Glutamatergic neuron (in vitro differentiated cells): Measurements from ENCODE around the gene GLCE. TPM values are rescaled to one million over a fixed set of nuclear protein-coding genes. Genes with fewer than 3 reads are reported as not detected.
A peak's percentile ranks its signal among the peaks of the same experiment; 100 is the strongest.

Source experiments
- DNase-seq: peaks from one replicate; pipeline ENCODE4 v3.0.0; 2022
- H3K27ac Mint-ChIP-seq: one replicate; pipeline ENCODE4 v1.8.0; 2020; ENCODE audit warnings: mild to moderate bottlenecking, mixed read lengths, inconsistent platforms; ENCODE audit not compliant: unreplicated experiment
- H3K27me3 Mint-ChIP-seq: one replicate; pipeline ENCODE4 v1.8.0; 2020; ENCODE audit warnings: mild to moderate bottlenecking, moderate library complexity, mixed read lengths, inconsistent platforms; ENCODE audit not compliant: unreplicated experiment
- H3K36me3 Mint-ChIP-seq: one replicate; pipeline ENCODE4 v1.8.0; 2020; ENCODE audit warnings: mild to moderate bottlenecking, mixed read lengths, inconsistent platforms; ENCODE audit not compliant: unreplicated experiment
- H3K4me1 Mint-ChIP-seq: one replicate; pipeline ENCODE4 v1.8.0; 2020; ENCODE audit warnings: mild to moderate bottlenecking, low read depth, mixed read lengths, inconsistent platforms; ENCODE audit not compliant: unreplicated experiment
- H3K4me3 Mint-ChIP-seq: one replicate; pipeline ENCODE4 v1.8.0; 2020; ENCODE audit warnings: mild to moderate bottlenecking, mixed read lengths, inconsistent platforms; ENCODE audit not compliant: unreplicated experiment
- H3K9me3 Mint-ChIP-seq: one replicate; pipeline ENCODE4 v1.8.0; 2020; ENCODE audit warnings: mild to moderate bottlenecking, moderate library complexity, mixed read lengths, inconsistent platforms; ENCODE audit not compliant: unreplicated experiment
- total RNA-seq: library from RNA; stranded (reverse); fragmentation: NEBNext Ultra II Directional; extraction: Animal tissue kit (Norgen Biotek cat#: 25700); gene quantifications from one replicate; pipeline ENCODE4 v1.2.1, GENCODE V29; 2021; ENCODE audit not compliant: unreplicated experiment
- TF ChIP-seq, protein P1 (sequence below): fragments of 200-600 bp; sonication (generic); IDR thresholded peaks from one replicate; pipeline ENCODE4 v1.5.0; 2021; ENCODE audit not compliant: partially characterized antibody, unreplicated experiment

The GLCE gene
- total RNA-seq, 1 donor from 2014 or later, result 6.7 TPM

DNA sequence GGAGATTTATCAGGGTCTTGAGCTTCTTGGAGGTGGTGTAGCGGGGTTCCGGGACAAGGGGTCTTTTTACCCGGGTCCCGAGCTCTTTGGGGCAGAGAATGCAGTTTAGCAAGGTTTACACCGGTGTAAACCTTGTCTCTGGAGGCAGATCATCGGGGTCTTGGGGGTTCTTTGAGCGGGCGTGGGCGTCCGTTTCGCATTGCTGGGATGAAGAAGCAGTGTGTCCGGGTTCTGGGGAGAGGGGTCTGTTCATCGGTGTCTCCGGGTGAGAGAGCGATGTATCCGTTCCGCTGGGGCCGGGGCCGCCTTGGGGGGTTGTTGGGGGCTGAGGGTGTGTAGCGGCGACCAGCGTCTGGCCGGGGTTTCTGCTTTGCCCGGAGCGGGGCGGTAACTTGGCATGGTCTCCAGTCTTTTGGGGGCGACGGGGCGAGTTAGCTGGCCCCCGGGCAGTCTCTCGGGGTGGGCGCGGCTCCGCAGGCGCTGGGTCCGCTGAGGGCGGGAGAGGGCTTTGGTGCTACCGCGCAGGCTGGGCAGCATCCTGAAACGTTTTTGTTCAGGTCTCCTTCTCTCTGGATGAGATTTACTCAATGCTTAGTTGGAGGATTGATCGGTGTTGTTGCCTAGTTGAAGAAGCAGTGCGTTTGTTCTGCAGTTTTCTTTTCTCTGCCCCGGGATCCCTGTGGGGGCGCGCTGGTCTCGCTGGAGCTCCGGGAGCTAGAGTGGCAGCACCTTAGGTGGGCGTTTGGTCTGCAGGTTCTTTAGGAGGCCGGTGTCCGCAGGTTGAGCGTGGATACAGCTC, 843 bp downstream of the GLCE start:
- TF ChIP-seq, protein P1, sequence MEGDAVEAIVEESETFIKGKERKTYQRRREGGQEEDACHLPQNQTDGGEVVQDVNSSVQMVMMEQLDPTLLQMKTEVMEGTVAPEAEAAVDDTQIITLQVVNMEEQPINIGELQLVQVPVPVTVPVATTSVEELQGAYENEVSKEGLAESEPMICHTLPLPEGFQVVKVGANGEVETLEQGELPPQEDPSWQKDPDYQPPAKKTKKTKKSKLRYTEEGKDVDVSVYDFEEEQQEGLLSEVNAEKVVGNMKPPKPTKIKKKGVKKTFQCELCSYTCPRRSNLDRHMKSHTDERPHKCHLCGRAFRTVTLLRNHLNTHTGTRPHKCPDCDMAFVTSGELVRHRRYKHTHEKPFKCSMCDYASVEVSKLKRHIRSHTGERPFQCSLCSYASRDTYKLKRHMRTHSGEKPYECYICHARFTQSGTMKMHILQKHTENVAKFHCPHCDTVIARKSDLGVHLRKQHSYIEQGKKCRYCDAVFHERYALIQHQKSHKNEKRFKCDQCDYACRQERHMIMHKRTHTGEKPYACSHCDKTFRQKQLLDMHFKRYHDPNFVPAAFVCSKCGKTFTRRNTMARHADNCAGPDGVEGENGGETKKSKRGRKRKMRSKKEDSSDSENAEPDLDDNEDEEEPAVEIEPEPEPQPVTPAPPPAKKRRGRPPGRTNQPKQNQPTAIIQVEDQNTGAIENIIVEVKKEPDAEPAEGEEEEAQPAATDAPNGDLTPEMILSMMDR, result no peak
- H3K9me3 Mint-ChIP-seq, result peaks cover 11% of the 10 kb centered on the region
- H3K4me1 Mint-ChIP-seq, result peaks cover 19% of the 10 kb centered on the region
- peak overlapping the region; percentile 91 for H3K27ac Mint-ChIP-seq
- H3K27me3 Mint-ChIP-seq, result peaks cover 7% of the 10 kb centered on the region
- DNase-seq, result peak; percentile 50
- peak overlapping the region; percentile 98 for H3K4me3 Mint-ChIP-seq
- H3K36me3 Mint-ChIP-seq, result no peaks in the 10 kb centered on the region

DNA sequence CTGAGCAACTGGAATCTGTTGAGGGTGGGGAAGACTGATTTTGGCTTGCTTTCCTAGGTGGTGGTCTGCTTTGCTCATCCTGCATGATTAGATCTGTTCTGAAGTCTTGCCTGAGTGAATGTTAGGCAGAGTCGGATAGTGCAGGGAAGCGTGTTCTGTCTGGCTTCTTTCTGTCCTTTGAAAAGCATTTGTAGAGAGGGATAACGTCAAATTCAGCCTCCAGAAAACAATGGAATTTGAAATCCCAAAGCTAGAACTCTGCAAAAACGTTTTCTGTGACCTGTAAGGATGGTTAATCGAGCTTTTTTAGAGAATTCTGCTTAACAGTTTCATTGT, 1.4 kb downstream of the GLCE start:
- Mint-ChIP-seq H3K27me3 (peaks cover 3% of the 10 kb centered on the region), H3K9me3 (peaks cover 7% of the 10 kb centered on the region), H3K27ac (peak overlapping the region; percentile 73), H3K4me1 (peaks cover 13% of the 10 kb centered on the region), H3K36me3 (no peaks in the 10 kb centered on the region), H3K4me3 (peak overlapping the region; percentile 98)
- DNase-seq, result no peak
- TF ChIP-seq, protein P1, result no peak

- peaks cover 6% of the 10 kb centered on the region for H3K9me3 Mint-ChIP-seq
Measured at GRCh38 chr15:69163141-69163669, 2.8 kb downstream of the GLCE start.

GRCh38 chr15:69164807-69165636, 4.6 kb downstream of the GLCE start:
- peaks cover under 1% of the 10 kb centered on the region for H3K4me1 Mint-ChIP-seq
- H3K4me3 Mint-ChIP-seq, result no peak overlapping the region
- H3K27ac Mint-ChIP-seq, result no peak overlapping the region
- TF ChIP-seq, protein P1, result no peak
- peaks cover 2% of the 10 kb centered on the region for H3K27me3 Mint-ChIP-seq
- DNase-seq, result no peak
- no peaks in the 10 kb centered on the region for H3K36me3 Mint-ChIP-seq
- peaks cover 2% of the 10 kb centered on the region for H3K9me3 Mint-ChIP-seq

More at GRCh38 chr15:69163141-69163669, 2.8 kb downstream of the GLCE start:
- H3K36me3 Mint-ChIP-seq, result no peaks in the 10 kb centered on the region
- peaks cover 2% of the 10 kb centered on the region for H3K27me3 Mint-ChIP-seq
- TF ChIP-seq, protein P1, result no peak
- no peak for DNase-seq
- H3K4me1 Mint-ChIP-seq, result peaks cover 9% of the 10 kb centered on the region
- H3K27ac Mint-ChIP-seq, result no peak overlapping the region
- no peak overlapping the region for H3K4me3 Mint-ChIP-seq
